HepG2 (cell line): Measurements from ENCODE around the gene FGFR3. TPM values are rescaled to one million over a fixed set of nuclear protein-coding genes. Genes with fewer than 3 reads are reported as not detected.
A peak's percentile ranks its signal among the peaks of the same experiment; 100 is the strongest.

Source experiments
- HIVEP1 ChIP-seq: sonication (generic); formaldehyde crosslinking; IDR thresholded peaks from 2 replicates; pipeline ENCODE4 v1.4.0; 2020; ENCODE audit warnings: mild to moderate bottlenecking, missing genetic modification reagents
- HMGA1 ChIP-seq: sonication (generic); formaldehyde crosslinking; conservative IDR thresholded peaks from 2 replicates; pipeline ENCODE4 v1.4.0; 2020; ENCODE audit warnings: missing genetic modification reagents
- KAT7 ChIP-seq: IDR thresholded peaks from 2 replicates; pipeline ENCODE4 v1.6.1; 2018; ENCODE audit warnings: borderline replicate concordance, missing compliant biosample characterization
- KDM4B ChIP-seq: sonication (generic); formaldehyde crosslinking; IDR thresholded peaks from 2 replicates; pipeline ENCODE4 v1.4.0; 2020; ENCODE audit warnings: missing genetic modification reagents
- MAFG ChIP-seq: sonication (generic); formaldehyde crosslinking; IDR thresholded peaks from 2 replicates; pipeline ENCODE4 v1.5.1; 2020; ENCODE audit warnings: mild to moderate bottlenecking, missing genetic modification reagents
- MED1 ChIP-seq: sonication (generic); formaldehyde crosslinking; IDR thresholded peaks from 2 replicates; pipeline ENCODE4 v1.4.0; 2020; ENCODE audit warnings: missing genetic modification reagents
- MLX ChIP-seq: IDR thresholded peaks from 2 replicates; pipeline ENCODE4 v1.6.1; 2016
- NFYB ChIP-seq: sonication (generic); formaldehyde crosslinking; IDR thresholded peaks from 2 replicates; pipeline ENCODE4 v1.4.0; 2020; ENCODE audit warnings: missing genetic modification reagents
- PRDM15 ChIP-seq: sonication (generic); formaldehyde crosslinking; IDR thresholded peaks from 2 replicates; pipeline ENCODE4 v1.4.0; 2020; ENCODE audit warnings: missing genetic modification reagents
- PRPF4 ChIP-seq: fragments of 200-400 bp; formaldehyde crosslinking; IDR thresholded peaks from 2 replicates; pipeline ENCODE4 v1.6.1; 2016; ENCODE audit warnings: low read length, low read depth; ENCODE audit not compliant: poor library complexity, severe bottlenecking
- SIX1 ChIP-seq: sonication (generic); formaldehyde crosslinking; IDR thresholded peaks from 2 replicates; pipeline ENCODE4 v1.4.0; 2020; ENCODE audit warnings: missing genetic modification reagents, borderline replicate concordance
- SP140L ChIP-seq: sonication (generic); formaldehyde crosslinking; IDR thresholded peaks from 2 replicates; pipeline ENCODE4 v1.4.0; 2020; ENCODE audit warnings: missing genetic modification reagents, borderline replicate concordance
- TEAD2 ChIP-seq: sonication (generic); formaldehyde crosslinking; IDR thresholded peaks from 2 replicates; pipeline ENCODE4 v1.9.0; 2021; ENCODE audit warnings: missing genetic modification reagents
- TFE3 ChIP-seq: IDR thresholded peaks from 2 replicates; pipeline ENCODE4 v1.6.1; 2016
- ZBTB2 ChIP-seq: sonication (generic); formaldehyde crosslinking; IDR thresholded peaks from 2 replicates; pipeline ENCODE4 v1.8.0; 2022; ENCODE audit warnings: low read depth, missing genetic modification reagents
- ZBTB7A ChIP-seq: sonication (generic); formaldehyde crosslinking; IDR thresholded peaks from 2 replicates; pipeline ENCODE4 v1.8.0; 2022; ENCODE audit warnings: mild to moderate bottlenecking, missing genetic modification reagents
- ZFP36 ChIP-seq: fragments of 150-350 bp; IDR thresholded peaks from 2 replicates; pipeline ENCODE4 v1.6.1; 2018; ENCODE audit warnings: borderline replicate concordance, low read length, low read depth; ENCODE audit not compliant: partially characterized antibody
- ZMAT3 ChIP-seq: sonication (generic); formaldehyde crosslinking; conservative IDR thresholded peaks from 2 replicates; pipeline ENCODE4 v1.7.0; 2021; ENCODE audit warnings: missing genetic modification reagents
- ZNF256 ChIP-seq: sonication (generic); formaldehyde crosslinking; conservative IDR thresholded peaks from 2 replicates; pipeline ENCODE4 v1.4.0; 2020; ENCODE audit warnings: missing genetic modification reagents
- ZNF704 ChIP-seq: sonication (generic); formaldehyde crosslinking; IDR thresholded peaks from 2 replicates; pipeline ENCODE4 v1.8.1; 2023; ENCODE audit warnings: mild to moderate bottlenecking, inconsistent platforms, moderate library complexity, missing genetic modification reagents, borderline replicate concordance
- ZNF720 ChIP-seq: sonication (generic); formaldehyde crosslinking; IDR thresholded peaks from 2 replicates; pipeline ENCODE4 v1.4.0; 2020; ENCODE audit warnings: missing genetic modification reagents
- polyA plus RNA-seq, 8 experiments: library from polyadenylated mRNA; depleted of rRNA in 3 of 8; stranded (reverse) in 7 of 8; unstranded in 1 of 8; fragments of >200 nt; fragmentation: Illumina TruSeq in 4 of 8; extraction: Trizol in 4 of 8; gene quantifications; 2 replicates each; pipeline versions ENCODE4 v1.2.1 to v1.2.3, GENCODE V29; 2011 to 2016; ENCODE audit warnings: low read depth in 4 of 8, missing spikeins in 1 of 8, mixed read lengths in 1 of 8; ENCODE audit not compliant: insufficient read depth in 1 of 8
- total RNA-seq, 5 experiments: library from RNA; depleted of rRNA; stranded (reverse); fragments of >200 nt; fragmentation: Illumina TruSeq; extraction: Trizol; gene quantifications; 2 replicates each; pipeline ENCODE4 v1.2.3, GENCODE V29; 2016; ENCODE audit warnings: low read depth in 1 of 5

The FGFR3 gene
- total and polyA plus RNA-seq, 2 of the 13 experiments (the other 11 are each of a cell fraction or from before 2014, with no cell fraction given): 103 to 109 TPM

GRCh38 chr4:1766106-1767060 lies 26.7 kb upstream of the FGFR3 start (continued):
- TF ChIP-seq ZBTB2 (no peak; the same call in 1 of the 2 replicates), KDM4B (CRISPR knock-in tag) (no peak), PRDM15 (CRISPR knock-in tag) (peak; percentile 59; the same call in 1 of the 2 replicates), ZMAT3 (no peak), MAFG (CRISPR knock-in tag) (no peak), MLX (no peak), MED1 (CRISPR knock-in tag) (peak; percentile 72), ZBTB7A (CRISPR knock-in tag) (peak; percentile 97), ZNF256 (CRISPR knock-in tag) (no peak; the same call in 1 of the 2 replicates), PRPF4 (no peak), HMGA1 (CRISPR knock-in tag) (no peak), ZNF720 (CRISPR knock-in tag) (0 out of 2 replicates have a peak, but pooled peaks have one; percentile 30), NFYB (CRISPR knock-in tag) (no peak), HIVEP1 (peak; percentile 91), SP140L (CRISPR knock-in tag) (no peak), KAT7 (CRISPR knock-in tag) (no peak), TEAD2 (CRISPR knock-in tag) (peak; percentile 37; the same call in 1 of the 2 replicates), ZNF704 (CRISPR knock-in tag) (peak; percentile 63; the same call in 1 of the 2 replicates), ZFP36 (no peak), SIX1 (no peak), TFE3 (CRISPR knock-in tag) (no peak)
